Fibroblast of lung (primary cell): ENCODE results near the gene HAUS3. TPM values are rescaled to one million over a fixed set of nuclear protein-coding genes. Genes with fewer than 3 reads are reported as not detected.

Source experiments
- DNase-seq, 2 donors: peaks; one replicate each; pipeline versions ENCODE4 v3.0.0 to v3.0.0-alpha.2; 2010; ENCODE audit warnings: low read depth in 2 of 2
- H2AFZ ChIP-seq: 2 replicates; pipeline ENCODE4 v1.5.1; 2012; ENCODE audit warnings: low read length, control low read depth, inconsistent platforms
- H3K27ac ChIP-seq: 2 replicates; pipeline ENCODE4 v1.5.1; 2011; ENCODE audit warnings: low read length, control low read depth; ENCODE audit not compliant: insufficient read depth
- H3K27me3 ChIP-seq: 2 replicates; pipeline ENCODE4 v1.5.1; 2011; ENCODE audit warnings: mild to moderate bottlenecking, low read length; ENCODE audit not compliant: control insufficient read depth, insufficient read depth
- H3K36me3 ChIP-seq: 2 replicates; pipeline ENCODE4 v1.5.1; 2011; ENCODE audit warnings: low read length; ENCODE audit not compliant: control insufficient read depth, insufficient read depth
- H3K4me1 ChIP-seq: 2 replicates; pipeline ENCODE4 v1.5.1; 2011; ENCODE audit warnings: low read length; ENCODE audit not compliant: control insufficient read depth, insufficient read depth; ENCODE audit errors: extremely low read depth
- H3K4me2 ChIP-seq: 2 replicates; pipeline ENCODE4 v1.5.1; 2011; ENCODE audit warnings: low read length, control low read depth; ENCODE audit not compliant: insufficient read depth; ENCODE audit errors: extremely low read depth
- H3K4me3 ChIP-seq, 4 experiments: fragments of 200-600 bp in 1 of 4; sonication (generic) in 1 of 4; replicated peaks in 1 of 4; 2 replicates each; pipeline ENCODE4 v1.5.1; 2011 to 2016; ENCODE audit warnings: low read length in 4 of 4, low read depth in 3 of 4, mild to moderate bottlenecking in 3 of 4, control low read depth in 2 of 4, inconsistent platforms in 1 of 4, mixed read lengths in 1 of 4; ENCODE audit not compliant: insufficient read depth in 1 of 4; ENCODE audit errors: control extremely low read depth in 1 of 4
- H3K79me2 ChIP-seq: 2 replicates; pipeline ENCODE4 v1.5.1; 2012; ENCODE audit warnings: mild to moderate bottlenecking, low read length, inconsistent platforms; ENCODE audit not compliant: control insufficient read depth, insufficient read depth
- H3K9ac ChIP-seq: 2 replicates; pipeline ENCODE4 v1.5.1; 2011; ENCODE audit warnings: mild to moderate bottlenecking, low read length, control low read depth; ENCODE audit not compliant: insufficient read depth
- H3K9me3 ChIP-seq: 2 replicates; pipeline ENCODE4 v1.5.1; 2012; ENCODE audit warnings: low read depth, low read length; ENCODE audit not compliant: control insufficient read depth, insufficient read depth
- H4K20me1 ChIP-seq: 2 replicates; pipeline ENCODE4 v1.5.1; 2011; ENCODE audit warnings: low read length; ENCODE audit not compliant: control insufficient read depth, insufficient read depth; ENCODE audit errors: extremely low read depth
- EZH2 ChIP-seq: IDR thresholded peaks from 2 replicates; pipeline ENCODE4 v1.5.1; 2012; ENCODE audit warnings: low read length, control low read depth, mild to moderate bottlenecking; ENCODE audit errors: missing control alignments
- polyA plus RNA-seq, 2 donors: library from polyadenylated mRNA; depleted of rRNA in 1 of 2; stranded (reverse) in 1 of 2; unstranded in 1 of 2; fragments of >200 nt; gene quantifications; 2 replicates each; pipeline ENCODE4 v1.2.1, GENCODE V29; 2011 to 2012; ENCODE audit warnings: missing spikeins in 1 of 2
- total RNA-seq: library from RNA; depleted of rRNA; stranded (reverse); fragments of >200 nt; gene quantifications from 2 replicates; pipeline ENCODE4 v1.2.1, GENCODE V29; 2014
- TF ChIP-seq, protein P1 (sequence below), 2 donors: IDR thresholded peaks in 1 of 2; conservative IDR thresholded peaks in 1 of 2; 1 replicate in 1 of 2; 2 replicates in 1 of 2; pipeline ENCODE4 v1.5.1; 2011 to 2012; ENCODE audit warnings: low read length in 2 of 2, control low read depth in 1 of 2, inconsistent platforms in 1 of 2, low read depth in 1 of 2, mild to moderate bottlenecking in 1 of 2

HAUS3 gene
- total and polyA plus RNA-seq, 2 donors (not counting 1 experiment from before 2014, with no cell fraction given): 5.3 TPM

DNA sequence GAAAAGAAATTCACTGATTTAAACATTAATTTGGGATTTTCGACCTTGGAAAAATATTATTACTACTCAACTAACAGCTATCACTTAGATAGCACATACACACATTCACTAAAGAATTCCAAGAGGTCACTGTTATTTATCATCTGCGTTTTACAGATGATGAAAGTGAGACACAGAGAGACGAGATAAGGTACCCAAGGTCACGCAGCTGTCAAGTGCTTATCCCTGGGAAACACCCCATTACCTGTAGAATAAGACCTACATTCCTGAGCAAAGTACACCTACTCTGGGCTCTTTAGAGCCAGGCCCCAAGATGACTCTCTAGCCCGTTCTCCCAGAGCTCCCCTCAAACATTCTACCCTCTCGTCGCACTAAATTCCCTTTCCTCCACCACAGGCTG is 48.6 kb downstream of the HAUS3 start:
- Histone ChIP-seq H4K20me1 (no peaks in the 10 kb centered on the region), H3K27me3 (no peaks in the 10 kb centered on the region), H3K4me3 (no peak overlapping the region), H3K27ac (no peak overlapping the region), H3K4me1 (no peaks in the 10 kb centered on the region), H3K9ac (no peak overlapping the region), H3K9me3 (no peaks in the 10 kb centered on the region), H3K79me2 (no peaks in the 10 kb centered on the region), H2AFZ (no peak overlapping the region), H3K4me2 (no peak overlapping the region), H3K36me3 (no peaks in the 10 kb centered on the region)
- TF ChIP-seq, protein P1, sequence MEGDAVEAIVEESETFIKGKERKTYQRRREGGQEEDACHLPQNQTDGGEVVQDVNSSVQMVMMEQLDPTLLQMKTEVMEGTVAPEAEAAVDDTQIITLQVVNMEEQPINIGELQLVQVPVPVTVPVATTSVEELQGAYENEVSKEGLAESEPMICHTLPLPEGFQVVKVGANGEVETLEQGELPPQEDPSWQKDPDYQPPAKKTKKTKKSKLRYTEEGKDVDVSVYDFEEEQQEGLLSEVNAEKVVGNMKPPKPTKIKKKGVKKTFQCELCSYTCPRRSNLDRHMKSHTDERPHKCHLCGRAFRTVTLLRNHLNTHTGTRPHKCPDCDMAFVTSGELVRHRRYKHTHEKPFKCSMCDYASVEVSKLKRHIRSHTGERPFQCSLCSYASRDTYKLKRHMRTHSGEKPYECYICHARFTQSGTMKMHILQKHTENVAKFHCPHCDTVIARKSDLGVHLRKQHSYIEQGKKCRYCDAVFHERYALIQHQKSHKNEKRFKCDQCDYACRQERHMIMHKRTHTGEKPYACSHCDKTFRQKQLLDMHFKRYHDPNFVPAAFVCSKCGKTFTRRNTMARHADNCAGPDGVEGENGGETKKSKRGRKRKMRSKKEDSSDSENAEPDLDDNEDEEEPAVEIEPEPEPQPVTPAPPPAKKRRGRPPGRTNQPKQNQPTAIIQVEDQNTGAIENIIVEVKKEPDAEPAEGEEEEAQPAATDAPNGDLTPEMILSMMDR (conservative IDR thresholded peaks at IDR 0.05 in 1 of 2, IDR thresholded peaks at IDR 0.05 in 1 of 2; ENCODE audit: low read depth in 1 of 2, low read length in 2 of 2): no peak
- TF ChIP-seq EZH2: no peak
- DNase-seq: no peak

DNA sequence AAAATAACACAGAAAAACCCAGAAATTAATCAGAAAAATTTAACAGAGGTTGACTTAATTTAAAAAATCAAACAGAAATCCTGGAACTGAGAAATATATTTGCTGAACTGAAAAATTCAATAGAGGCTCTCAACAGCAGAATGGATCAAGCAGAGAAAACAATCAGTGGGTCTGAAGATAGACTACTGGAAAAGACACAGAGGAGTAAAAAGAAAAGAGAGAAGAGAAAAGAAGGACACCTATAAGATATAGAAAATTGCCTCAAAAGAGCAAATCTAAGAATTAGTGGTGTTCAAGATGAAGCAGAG is 55.1 kb downstream of the HAUS3 start:
- Histone ChIP-seq H3K79me2 (no peaks in the 10 kb centered on the region), H3K27me3 (no peaks in the 10 kb centered on the region), H4K20me1 (no peaks in the 10 kb centered on the region), H3K9ac (no peak overlapping the region), H3K4me3 (no peak overlapping the region), H3K9me3 (no peaks in the 10 kb centered on the region), H3K4me2 (no peak overlapping the region), H2AFZ (no peak overlapping the region), H3K36me3 (no peaks in the 10 kb centered on the region), H3K4me1 (no peaks in the 10 kb centered on the region), H3K27ac (no peak overlapping the region)
- no peak for DNase-seq
- no peak for TF ChIP-seq EZH2
- TF ChIP-seq, protein P1 (conservative IDR thresholded peaks at IDR 0.05 in 1 of 2, IDR thresholded peaks at IDR 0.05 in 1 of 2; ENCODE audit: low read depth in 1 of 2, low read length in 2 of 2): no peak

DNA sequence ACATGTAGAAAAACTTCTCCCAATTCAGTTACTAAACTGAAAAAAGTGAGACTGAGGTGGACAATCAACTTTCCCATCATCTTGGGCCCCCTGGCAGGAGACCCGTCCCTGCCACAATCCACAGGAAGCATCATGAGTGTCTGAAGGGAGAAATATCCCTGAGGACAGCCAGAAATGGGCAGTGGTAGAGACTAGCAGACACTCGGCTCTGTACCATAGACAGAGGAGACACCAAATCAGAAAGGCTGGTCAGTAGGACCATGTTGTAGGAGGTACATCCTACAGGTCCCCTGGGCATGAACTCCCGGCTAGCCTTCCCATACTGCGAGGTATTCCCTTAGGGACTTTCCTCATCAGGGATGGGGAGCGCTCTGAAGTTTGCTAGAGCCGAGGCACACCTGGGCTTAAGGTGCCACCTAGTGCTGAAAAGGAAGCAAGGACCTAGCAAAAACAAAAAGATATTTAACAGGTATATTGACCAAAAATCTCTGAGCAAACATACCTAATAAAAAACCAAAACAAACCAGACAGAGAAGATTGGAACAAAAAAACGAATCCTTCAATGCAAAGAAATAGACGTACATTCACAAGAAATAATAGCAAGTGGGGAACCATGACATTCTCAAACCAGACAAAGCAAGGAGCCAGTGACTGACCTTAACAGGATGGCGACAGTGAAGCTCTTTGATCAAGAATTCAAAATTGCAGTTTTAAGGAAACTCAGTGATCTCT is 55.6 kb downstream of the HAUS3 start:
- Histone ChIP-seq H3K27me3 (no peaks in the 10 kb centered on the region), H4K20me1 (no peaks in the 10 kb centered on the region)
- peak; percentile 27 to 41 for DNase-seq

More for the DNA sequence above, 55.6 kb downstream of the HAUS3 start:
- H2AFZ ChIP-seq: no peak overlapping the region
- no peak overlapping the region for H3K4me2 ChIP-seq
- H3K4me1 ChIP-seq: no peaks in the 10 kb centered on the region
- H3K9me3 ChIP-seq: no peaks in the 10 kb centered on the region
- H3K27ac ChIP-seq: no peak overlapping the region
- H3K36me3 ChIP-seq: no peaks in the 10 kb centered on the region
- no peaks in the 10 kb centered on the region for H3K79me2 ChIP-seq
- no peak overlapping the region for H3K9ac ChIP-seq
- TF ChIP-seq, protein P1 (conservative IDR thresholded peaks at IDR 0.05 in 1 of 2, IDR thresholded peaks at IDR 0.05 in 1 of 2; ENCODE audit: low read depth in 1 of 2, low read length in 2 of 2): peak; percentile 14 to 34
- no peak for TF ChIP-seq EZH2
- no peak overlapping the region for H3K4me3 ChIP-seq
